Adrenal gland (tissue), 12 donors: ENCODE data around the gene BTBD9. TPM values are rescaled to one million over a fixed set of nuclear protein-coding genes. Genes with fewer than 3 reads are reported as not detected.

ENCODE experiments used
- DNase-seq, 7 donors: peaks; one replicate each; pipeline ENCODE4 v3.0.0-alpha.2; 2019 to 2020
- H3K27ac ChIP-seq, 5 donors: fragments of 200-600 bp; sonication (generic) in 4 of 5; 1 replicate in 3 of 5; 2 replicates in 2 of 5; pipeline versions ENCODE4 v1.5.1 to v1.8.0; 2016 to 2020; ENCODE audit warnings: mild to moderate bottlenecking in 1 of 5
- H3K27me3 ChIP-seq: fragments of 200-600 bp; 2 replicates; pipeline ENCODE4 v1.8.0; 2021
- H3K36me3 ChIP-seq, 2 donors: fragments of 200-600 bp; replicated peaks in 1 of 2; 1 replicate in 1 of 2; 2 replicates in 1 of 2; pipeline versions ENCODE4 v1.5.1 to v1.8.0; 2018 to 2022
- H3K4me1 ChIP-seq, 2 donors: fragments of 200-600 bp; replicated peaks in 1 of 2; 1 replicate in 1 of 2; 2 replicates in 1 of 2; pipeline versions ENCODE4 v1.5.1 to v1.8.0; 2018 to 2021
- H3K4me3 ChIP-seq, 4 donors: fragments of 200-600 bp; sonication (generic) in 3 of 4; one replicate each; pipeline ENCODE4 v1.5.1; 2016 to 2018
- H3K9me3 ChIP-seq, 3 donors: fragments of 200-600 bp; sonication (generic) in 1 of 3; replicated peaks in 1 of 3; 1 replicate in 2 of 3; 2 replicates in 1 of 3; pipeline versions ENCODE4 v1.5.1 to v1.8.0; 2016 to 2021
- POLR2A ChIP-seq, 2 donors: fragments of 450-650 bp; IDR thresholded peaks; one replicate each; pipeline ENCODE4 v1.6.1; 2017; ENCODE audit warnings: antibody characterized with exemption in 2 of 2, mild to moderate bottlenecking in 2 of 2, moderate library complexity in 1 of 2
- WGBS, 4 donors: extraction: QIAGEN DNeasy Blood & Tissue Kit in 2 of 4; methylation state at CpG; one replicate each; pipeline versions ENCODE4 v1.1.5 to v1.1.7; 2013 to 2017; 5-methylcytosine and 5-hydroxymethylcytosine counted together
- intact Hi-C, 2 donors: fragments of 100-400 bp; cut with DNase I; formaldehyde crosslinking; loops; one replicate each; pipeline versions ENCODE4 v1.14.1 to v1.15.0; 2022 to 2023
- polyA plus RNA-seq, 3 donors: library from polyadenylated mRNA; stranded (reverse); fragments of 200-250 nt in 2 of 3; fragments of 350-450 nt in 1 of 3; fragmentation: Illumina TruSeq in 1 of 3; extraction: RNeasy Lipid Tissue Mini Kit (QIAGEN cat#74804) in 1 of 3; gene quantifications; one replicate each; pipeline ENCODE4 v1.2.3, GENCODE V29; 2013 to 2014
- total RNA-seq, 9 donors: library from RNA; depleted of rRNA in 4 of 9; stranded (reverse); fragments of >200 nt in 4 of 9; fragments of 120-200 nt in 1 of 9; fragmentation: NEBNext Ultra II Directional in 1 of 9; extraction: Animal tissue kit (Norgen Biotek cat#: 25700) in 1 of 9; gene quantifications; one replicate each; pipeline versions ENCODE4 v1.1.0 to v1.2.4, GENCODE V29; 2013 to 2023
- TF ChIP-seq, protein P1 (sequence below), 6 experiments: fragments of 450-650 bp in 4 of 6; fragments of 200-600 bp in 2 of 6; sonication (generic) in 1 of 6; IDR thresholded peaks; 1 replicate in 5 of 6; 2 replicates in 1 of 6; pipeline versions ENCODE4 v1.5.1 to v1.8.0; 2016 to 2021; ENCODE audit warnings: antibody characterized with exemption in 6 of 6, mild to moderate bottlenecking in 2 of 6, moderate library complexity in 1 of 6
- donor health status: healthy with polysubstance abuse.
- donor health status: Bipolar disorder and iron deficiency.
- donor health status: DM: yes; HTN: yes; CAD: no.
- donor health status: DM: no; HTN: no; CAD: no.
- donor health status: DM: no; HTN: no; CAD: no.
- donor health status: DM: yes; HTN: yes; CAD: no.

Gene BTBD9
- total and polyA plus RNA-seq, 12 donors: 2.4 to 29.6 (median 18.1) TPM

DNA sequence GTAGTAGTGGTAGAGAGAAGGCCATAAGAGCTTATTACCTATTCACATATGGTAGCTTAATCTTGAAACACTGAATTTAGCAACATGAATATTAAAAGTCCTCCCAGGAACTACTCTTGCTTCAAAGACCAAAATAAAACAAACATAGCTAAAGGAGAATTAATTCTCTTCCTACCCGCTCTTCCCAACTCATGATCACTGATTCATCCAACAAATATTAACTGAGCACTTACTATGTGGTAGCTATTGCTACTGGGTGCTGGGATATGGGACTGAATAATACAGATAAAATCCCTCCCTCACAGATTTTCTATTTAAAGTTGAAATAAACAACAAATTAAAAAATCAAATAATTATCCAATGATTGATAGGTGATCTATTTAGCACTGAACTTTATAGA lies 287.1 kb downstream of the BTBD9 start:
- H3K36me3 ChIP-seq: no peaks in the 10 kb centered on the region
- DNase-seq: no peak
- intact Hi-C loops: no loop called here
- TF ChIP-seq, protein P1, sequence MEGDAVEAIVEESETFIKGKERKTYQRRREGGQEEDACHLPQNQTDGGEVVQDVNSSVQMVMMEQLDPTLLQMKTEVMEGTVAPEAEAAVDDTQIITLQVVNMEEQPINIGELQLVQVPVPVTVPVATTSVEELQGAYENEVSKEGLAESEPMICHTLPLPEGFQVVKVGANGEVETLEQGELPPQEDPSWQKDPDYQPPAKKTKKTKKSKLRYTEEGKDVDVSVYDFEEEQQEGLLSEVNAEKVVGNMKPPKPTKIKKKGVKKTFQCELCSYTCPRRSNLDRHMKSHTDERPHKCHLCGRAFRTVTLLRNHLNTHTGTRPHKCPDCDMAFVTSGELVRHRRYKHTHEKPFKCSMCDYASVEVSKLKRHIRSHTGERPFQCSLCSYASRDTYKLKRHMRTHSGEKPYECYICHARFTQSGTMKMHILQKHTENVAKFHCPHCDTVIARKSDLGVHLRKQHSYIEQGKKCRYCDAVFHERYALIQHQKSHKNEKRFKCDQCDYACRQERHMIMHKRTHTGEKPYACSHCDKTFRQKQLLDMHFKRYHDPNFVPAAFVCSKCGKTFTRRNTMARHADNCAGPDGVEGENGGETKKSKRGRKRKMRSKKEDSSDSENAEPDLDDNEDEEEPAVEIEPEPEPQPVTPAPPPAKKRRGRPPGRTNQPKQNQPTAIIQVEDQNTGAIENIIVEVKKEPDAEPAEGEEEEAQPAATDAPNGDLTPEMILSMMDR (IDR thresholded peaks at IDR 0.05): no peak
- no peak for TF ChIP-seq POLR2A (IDR thresholded peaks at IDR 0.05)
- 98 to 100% (median 100%) methylated on average over 1 of the region's 1 CpG for WGBS, 4 donors
- H3K9me3 ChIP-seq: no peaks in the 10 kb centered on the region
- peaks cover 0 to 10% of the 10 kb centered on the region in 2 donors for H3K4me1 ChIP-seq
- H3K27ac ChIP-seq: no peak overlapping the region
- H3K27me3 ChIP-seq: no peaks in the 10 kb centered on the region
- no peak overlapping the region for H3K4me3 ChIP-seq

DNA sequence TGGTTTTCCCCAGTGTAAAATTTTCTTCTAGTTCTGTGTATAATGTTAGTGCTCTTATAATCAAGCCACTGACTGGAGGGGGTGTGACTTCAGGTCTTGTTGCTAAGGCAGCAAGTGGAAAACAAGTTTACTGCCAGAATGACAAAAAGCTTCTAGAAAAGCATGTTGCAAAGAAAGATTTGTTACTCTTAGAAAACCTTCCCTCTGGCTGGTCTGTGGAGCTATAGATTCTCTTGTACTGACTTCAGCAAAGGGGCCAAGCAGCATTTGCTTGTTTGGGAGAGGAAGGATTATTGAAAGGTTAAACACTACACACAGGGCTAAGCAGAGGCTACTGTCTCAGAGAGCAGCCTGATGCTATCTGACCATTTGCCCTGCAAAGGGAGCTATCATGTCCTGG lies 288.8 kb downstream of the BTBD9 start:
- DNase-seq: no peak

DNA sequence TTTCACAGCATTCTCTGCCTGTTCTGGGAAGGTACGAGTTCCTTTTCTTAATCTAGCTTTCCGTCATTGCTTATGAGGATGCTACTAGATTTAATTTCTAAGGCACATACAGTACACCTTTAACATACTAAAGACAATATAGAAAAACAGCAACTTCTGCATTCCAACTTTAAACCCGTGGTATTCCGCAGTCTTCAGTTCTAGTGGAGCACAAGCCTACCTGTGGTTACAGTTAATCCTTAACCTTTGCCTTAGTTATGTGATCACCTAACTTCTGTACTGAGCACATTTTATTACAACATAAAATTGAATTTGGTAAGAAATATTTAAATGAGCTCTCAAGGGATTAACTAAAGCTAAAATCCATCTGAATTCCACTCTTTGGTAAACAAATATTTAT lies 289.5 kb downstream of the BTBD9 start:
- no peak for TF ChIP-seq POLR2A (IDR thresholded peaks at IDR 0.05)
- TF ChIP-seq, protein P1 (IDR thresholded peaks at IDR 0.05): no peak
- WGBS, 4 donors: 95 to 97% (median 96%) methylated on average over 4 of the region's 4 CpGs

More for the DNA sequence above, 288.8 kb downstream of the BTBD9 start:
- Histone ChIP-seq H3K4me3 (no peak overlapping the region), H3K27me3 (no peaks in the 10 kb centered on the region), H3K9me3 (no peaks in the 10 kb centered on the region), H3K36me3 (no peaks in the 10 kb centered on the region), H3K4me1 (peaks cover 0 to 10% of the 10 kb centered on the region in 2 donors), H3K27ac (no peak overlapping the region)
- TF ChIP-seq, protein P1 (IDR thresholded peaks at IDR 0.05): no peak
- no peak for TF ChIP-seq POLR2A (IDR thresholded peaks at IDR 0.05)
- intact Hi-C loops: no loop called here

DNA sequence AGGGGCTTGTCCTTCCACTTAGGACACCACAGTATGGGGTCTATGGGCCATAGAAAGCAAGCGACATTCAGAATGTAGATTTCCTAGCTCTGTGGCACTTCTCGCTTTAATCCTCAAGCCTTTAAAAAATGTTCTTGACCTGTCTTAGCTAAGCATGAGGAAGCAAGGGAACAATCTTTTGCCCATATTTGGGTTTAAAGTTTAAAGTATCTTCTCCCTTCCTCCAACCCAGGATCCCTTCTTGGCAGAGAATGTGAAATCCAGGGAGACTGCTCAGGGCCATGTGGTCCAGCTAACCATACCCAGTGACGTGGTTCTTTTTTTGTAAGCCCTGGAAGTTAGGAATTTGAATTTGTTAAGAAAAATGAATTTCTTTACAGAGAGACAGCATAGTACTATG lies 289.9 kb downstream of the BTBD9 start:
- intact Hi-C loops: no loop called here
- no peaks in the 10 kb centered on the region for H3K27me3 ChIP-seq
- H3K27ac ChIP-seq: no peak overlapping the region
- TF ChIP-seq, protein P1 (IDR thresholded peaks at IDR 0.05): no peak
- no peak for TF ChIP-seq POLR2A (IDR thresholded peaks at IDR 0.05)
- DNase-seq: no peak
- no peak overlapping the region for H3K4me3 ChIP-seq
- no peaks in the 10 kb centered on the region for H3K36me3 ChIP-seq
- WGBS, 4 donors: 80 to 88% (median 86%) methylated on average over 3 of the region's 3 CpGs
- peaks cover 0 to 7% of the 10 kb centered on the region in 2 donors for H3K4me1 ChIP-seq
- H3K9me3 ChIP-seq: no peaks in the 10 kb centered on the region

More for the DNA sequence above, 289.5 kb downstream of the BTBD9 start:
- DNase-seq: no peak
- Histone ChIP-seq H3K9me3 (no peaks in the 10 kb centered on the region), H3K4me1 (peaks cover 0 to 10% of the 10 kb centered on the region in 2 donors), H3K4me3 (no peak overlapping the region), H3K27me3 (no peaks in the 10 kb centered on the region), H3K36me3 (no peaks in the 10 kb centered on the region), H3K27ac (no peak overlapping the region)
- intact Hi-C loops: no loop called here
